SK-N-MC (cell line): ENCODE data around the gene INAFM1.
A peak's percentile ranks its signal among the peaks of the same experiment; 100 is the strongest.

Experiments used
- DNase-seq: peaks from one replicate; pipeline ENCODE4 v3.0.0-alpha.2; 2011; ENCODE audit warnings: low read depth, low spot score
- H3K27ac ChIP-seq: fragments of 200-600 bp; sonication (generic); 2 replicates; pipeline ENCODE4 v1.5.1; 2016; ENCODE audit warnings: mixed run types
- H3K36me3 ChIP-seq: fragments of 200-600 bp; sonication (generic); 2 replicates; pipeline ENCODE4 v1.6.1; 2017; ENCODE audit warnings: antibody characterized with exemption, low read length, mixed read lengths; ENCODE audit not compliant: insufficient read depth
- H3K4me3 ChIP-seq: fragments of 200-600 bp; sonication (generic); 2 replicates; pipeline ENCODE4 v1.5.1; 2016
- H3K9ac ChIP-seq: fragments of 200-600 bp; sonication (generic); 2 replicates; pipeline ENCODE4 v1.8.0; 2017; ENCODE audit warnings: mixed run types, mixed read lengths; ENCODE audit not compliant: insufficient read length
- H3K9me3 ChIP-seq: fragments of 200-600 bp; sonication (generic); 2 replicates; pipeline ENCODE4 v1.6.1; 2017; ENCODE audit warnings: low read depth, mild to moderate bottlenecking, antibody characterized with exemption, low read length, moderate library complexity, mixed read lengths
- EZH2 ChIP-seq: fragments of 200-600 bp; sonication (generic); IDR thresholded peaks from one replicate; pipeline ENCODE4 v1.6.1; 2017; ENCODE audit warnings: antibody characterized with exemption
- FOXP2 ChIP-seq: optimal IDR thresholded peaks from 2 replicates; pipeline ENCODE3; 2011; ENCODE audit warnings: mild to moderate bottlenecking, moderate library complexity; ENCODE audit not compliant: insufficient read depth; ENCODE audit errors: extremely low read length, control extremely low read depth
- POLR2AphosphoS5 ChIP-seq: IDR thresholded peaks from 2 replicates; pipeline ENCODE4 v1.6.1; 2012; ENCODE audit warnings: mild to moderate bottlenecking, low read depth, low read length, borderline replicate concordance

INAFM1 gene

DNA sequence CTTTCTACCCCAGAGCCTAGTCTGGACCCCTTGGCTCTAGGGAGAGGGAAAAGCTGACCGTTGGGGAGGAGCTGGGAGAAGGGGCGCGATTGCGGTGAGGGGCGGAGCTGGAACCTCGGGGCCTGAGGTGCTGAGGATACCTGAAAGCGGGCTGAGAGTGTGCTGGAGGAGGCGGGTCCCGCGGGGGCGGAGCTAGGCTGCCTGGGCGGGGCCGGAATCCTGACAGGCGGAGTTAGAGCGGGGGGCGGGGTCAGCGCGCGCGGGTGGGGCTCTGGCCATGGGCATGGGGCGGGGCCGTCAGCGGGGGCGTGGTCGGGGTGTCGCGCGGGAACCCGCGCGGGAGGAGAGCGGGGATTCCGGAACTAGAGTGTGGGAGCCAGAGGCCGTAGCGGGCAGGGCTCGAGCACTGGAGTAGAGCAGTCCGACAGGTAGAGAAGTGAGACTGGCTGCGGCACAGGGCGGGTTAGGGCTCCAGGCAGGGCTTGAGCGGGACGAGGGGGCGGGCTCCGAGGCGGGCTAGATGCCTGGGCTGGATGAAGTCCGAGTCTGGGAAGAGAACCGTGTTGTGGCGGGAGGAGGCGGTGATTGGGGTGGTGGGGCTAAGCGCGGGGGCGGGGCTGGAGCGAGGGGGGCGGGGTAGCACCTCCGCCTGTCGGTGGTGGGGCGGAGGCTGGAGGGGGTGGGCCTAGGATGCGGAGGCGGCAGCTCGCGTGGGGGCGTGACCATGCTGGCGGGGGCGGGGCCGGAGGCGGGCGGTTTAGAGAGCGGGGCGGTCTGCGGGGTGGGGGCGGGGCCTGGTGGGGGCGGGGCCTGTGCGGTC lies at the start of gene INAFM1:
TSS of gene INAFM1 (plus strand) at position 815 of the 820 bp plus-strand sequence. CDS start 35 bp downstream, outside the sequence.
- peak; percentile 57 for DNase-seq
- TF ChIP-seq EZH2, result no peak
- peak; percentile 63; the same call in 1 of the 2 replicates for TF ChIP-seq POLR2AphosphoS5
- peak within 1 kb of the TSS; percentile 91 for H3K9ac ChIP-seq
- H3K4me3 ChIP-seq, result peak within 1 kb of the TSS; percentile 86
- H3K27ac ChIP-seq, result peak within 1 kb of the TSS; percentile 98
- H3K9me3 ChIP-seq, result no peaks in the 10 kb centered on the region
- H3K36me3 ChIP-seq, result no peaks in the 10 kb centered on the region; the same call in 1 of the 2 replicates

DNA sequence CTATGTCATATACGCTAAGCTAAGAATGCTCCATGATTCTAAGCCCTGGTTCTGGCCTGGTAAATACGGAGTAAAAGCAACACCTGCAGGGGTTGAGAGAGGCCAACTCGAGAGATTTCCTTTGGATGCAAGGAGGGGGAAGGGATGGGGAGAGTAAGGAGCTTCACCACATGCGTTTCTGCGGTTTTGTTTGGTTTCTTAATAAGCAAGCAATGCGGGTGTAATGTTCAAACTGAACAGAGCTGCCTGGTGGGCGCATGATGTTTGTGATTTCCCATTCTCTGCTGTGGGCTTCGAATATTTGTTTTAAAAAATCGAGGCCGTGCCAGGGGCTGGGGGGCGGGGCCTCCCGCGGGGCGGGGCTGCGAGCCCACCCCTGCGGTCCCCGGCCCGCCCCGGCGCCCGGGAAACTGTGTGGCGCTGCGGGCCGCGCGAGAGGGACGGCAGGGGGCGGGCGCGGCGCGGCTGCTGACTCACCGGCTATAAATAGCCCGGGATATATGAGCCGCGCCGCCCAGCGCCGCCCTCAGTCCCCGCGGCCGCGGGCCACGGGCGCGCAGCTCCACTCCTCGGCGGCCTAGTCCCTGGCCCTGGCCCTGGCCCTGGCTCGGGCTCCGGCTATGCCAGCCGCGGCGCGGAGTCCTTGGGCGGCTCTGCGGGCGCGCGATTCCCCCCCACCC lies 48.8 kb upstream of the INAFM1 start:
- peak overlapping the region; percentile 92 for H3K27ac ChIP-seq
- H3K36me3 ChIP-seq, result no peaks in the 10 kb centered on the region
- TF ChIP-seq POLR2AphosphoS5 (peak; percentile 90), EZH2 (no peak), FOXP2 (no peak)
- peak overlapping the region; percentile 81 for H3K4me3 ChIP-seq
- H3K9me3 ChIP-seq, result no peaks in the 10 kb centered on the region
- peak overlapping the region; percentile 81 for H3K9ac ChIP-seq
- no peak for DNase-seq

DNA sequence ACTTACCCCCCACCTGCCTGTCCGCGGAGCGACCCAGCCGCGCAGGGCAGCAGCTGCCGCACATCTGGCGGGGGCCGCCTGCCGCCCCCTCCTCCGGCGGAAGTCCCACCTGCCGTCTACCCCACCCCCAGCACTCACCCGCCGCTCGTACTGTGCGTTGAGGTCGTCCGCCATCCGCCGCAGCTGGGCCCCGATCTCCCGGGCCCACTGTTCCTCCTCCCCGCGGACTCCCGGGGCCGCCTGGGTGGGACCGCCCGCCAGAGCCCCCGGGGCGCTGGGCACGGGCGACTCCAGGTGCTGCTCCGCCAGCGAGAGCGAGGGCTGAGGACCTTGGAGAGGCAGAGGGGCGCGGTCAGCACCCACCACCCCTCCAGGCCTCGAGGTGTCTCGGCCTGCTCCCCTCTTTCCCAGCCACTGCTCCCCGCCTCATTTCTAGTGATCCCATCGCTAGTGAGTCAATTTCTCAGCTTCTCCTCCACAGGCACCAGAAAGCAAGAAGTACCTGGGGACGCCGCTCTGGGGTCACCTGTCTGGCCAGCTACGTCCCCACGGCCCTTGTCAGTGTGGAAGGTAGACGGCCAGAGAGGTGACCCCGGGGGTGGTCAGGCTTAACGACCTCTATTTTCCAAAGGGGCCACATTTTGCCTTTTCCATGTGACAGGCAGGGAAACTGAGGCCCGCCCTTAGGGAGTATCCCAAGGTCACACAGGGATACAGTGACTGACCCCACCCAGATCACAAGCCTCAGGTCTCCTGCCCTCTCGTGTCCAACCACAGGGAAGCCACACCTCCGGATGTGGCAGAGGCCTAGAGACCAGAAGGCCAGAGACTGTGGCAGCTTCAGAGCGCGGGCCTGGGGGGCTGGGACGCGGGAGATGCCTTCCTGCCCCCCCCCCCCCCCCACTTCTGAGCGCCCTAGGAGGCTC lies 48.0 kb upstream of the INAFM1 start:
- peak overlapping the region; percentile 81 for H3K4me3 ChIP-seq
- TF ChIP-seq FOXP2 (no peak), EZH2 (no peak), POLR2AphosphoS5 (no peak)
- no peaks in the 10 kb centered on the region for H3K36me3 ChIP-seq
- no peaks in the 10 kb centered on the region for H3K9me3 ChIP-seq
- DNase-seq, result no peak
- peak overlapping the region; percentile 91 for H3K27ac ChIP-seq
- H3K9ac ChIP-seq, result peak overlapping the region; percentile 81

DNA sequence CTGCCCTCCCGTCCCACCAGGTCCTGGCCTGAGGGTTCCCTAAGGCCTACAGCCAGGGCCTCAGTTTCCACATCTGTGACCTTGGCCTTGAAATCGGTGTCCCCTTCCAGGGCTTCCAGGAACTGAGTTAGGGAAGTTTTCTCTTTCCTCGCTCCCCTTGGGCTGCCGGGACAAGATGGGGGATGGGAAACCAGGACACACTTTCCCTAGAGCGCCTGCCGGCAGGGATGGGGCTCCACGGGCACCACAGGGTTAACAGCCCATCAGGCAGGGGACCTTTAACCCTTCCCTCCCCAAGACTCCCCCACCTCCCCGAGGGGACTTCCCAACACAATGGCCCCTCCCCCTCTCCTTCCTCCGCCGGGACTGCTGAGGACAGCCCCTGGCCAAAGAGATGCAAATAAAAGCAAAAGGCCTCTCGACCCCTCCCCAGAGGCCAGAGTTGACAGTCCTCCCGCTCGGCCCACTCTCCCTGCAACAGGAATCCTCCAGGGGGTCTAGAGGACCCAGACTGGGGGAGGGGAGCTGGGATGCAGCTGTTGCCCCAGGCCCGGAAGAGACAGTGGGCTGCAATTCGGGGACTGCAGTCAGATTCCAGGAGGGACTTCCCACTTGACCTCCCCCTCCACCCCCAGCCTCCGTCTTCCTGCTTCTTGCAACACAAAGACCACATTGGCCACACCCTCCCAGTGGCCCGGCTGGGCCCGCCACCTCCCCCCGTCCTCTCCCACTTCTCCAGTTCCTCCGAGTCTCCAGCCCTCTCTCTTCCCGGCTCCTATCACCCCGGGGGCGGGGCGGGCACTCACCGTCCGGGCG lies 47.1 kb upstream of the INAFM1 start:
- DNase-seq, result no peak
- TF ChIP-seq EZH2, result no peak
- TF ChIP-seq FOXP2, result no peak
- no peak for TF ChIP-seq POLR2AphosphoS5
- H3K36me3 ChIP-seq, result no peaks in the 10 kb centered on the region
- no peak overlapping the region for H3K9ac ChIP-seq
- no peak overlapping the region for H3K27ac ChIP-seq
- H3K9me3 ChIP-seq, result no peaks in the 10 kb centered on the region
- no peak overlapping the region for H3K4me3 ChIP-seq

- no peak for DNase-seq
- Histone ChIP-seq H3K4me3 (no peak overlapping the region), H3K27ac (no peak overlapping the region), H3K36me3 (no peaks in the 10 kb centered on the region), H3K9me3 (no peaks in the 10 kb centered on the region), H3K9ac (no peak overlapping the region)
- no peak for TF ChIP-seq POLR2AphosphoS5
- no peak for TF ChIP-seq EZH2
- no peak for TF ChIP-seq FOXP2
These were observed 46.3 kb upstream of the INAFM1 start for GRCh38 chr19:47228168-47228936.

- no peak for DNase-seq
- TF ChIP-seq EZH2 (no peak), POLR2AphosphoS5 (no peak), FOXP2 (no peak)
- H3K9ac ChIP-seq, result no peak overlapping the region
- no peak overlapping the region for H3K27ac ChIP-seq
- no peaks in the 10 kb centered on the region for H3K9me3 ChIP-seq
- H3K36me3 ChIP-seq, result no peaks in the 10 kb centered on the region
- H3K4me3 ChIP-seq, result peak overlapping the region; percentile 91
These were observed 45.6 kb upstream of the INAFM1 start for GRCh38 chr19:47228937-47229675.

- H3K36me3 ChIP-seq, result no peaks in the 10 kb centered on the region
- H3K27ac ChIP-seq, result no peak overlapping the region
- DNase-seq, result no peak
- peak overlapping the region; percentile 4 for H3K9ac ChIP-seq
- TF ChIP-seq FOXP2, result no peak
- TF ChIP-seq POLR2AphosphoS5, result no peak
- H3K9me3 ChIP-seq, result no peaks in the 10 kb centered on the region
- peak overlapping the region; percentile 91 for H3K4me3 ChIP-seq
These were observed 45.0 kb upstream of the INAFM1 start for GRCh38 chr19:47229676-47230053.
